Measurements from ENCODE around the gene MOK.
A peak's percentile ranks its signal among the peaks of the same experiment; 100 is the strongest.
"Not testable (repeated sequence)": the region's sequence is repeated elsewhere in the genome, so short reads cannot be mapped to it uniquely, and the experiment has no call there.

The MOK gene, protein sequence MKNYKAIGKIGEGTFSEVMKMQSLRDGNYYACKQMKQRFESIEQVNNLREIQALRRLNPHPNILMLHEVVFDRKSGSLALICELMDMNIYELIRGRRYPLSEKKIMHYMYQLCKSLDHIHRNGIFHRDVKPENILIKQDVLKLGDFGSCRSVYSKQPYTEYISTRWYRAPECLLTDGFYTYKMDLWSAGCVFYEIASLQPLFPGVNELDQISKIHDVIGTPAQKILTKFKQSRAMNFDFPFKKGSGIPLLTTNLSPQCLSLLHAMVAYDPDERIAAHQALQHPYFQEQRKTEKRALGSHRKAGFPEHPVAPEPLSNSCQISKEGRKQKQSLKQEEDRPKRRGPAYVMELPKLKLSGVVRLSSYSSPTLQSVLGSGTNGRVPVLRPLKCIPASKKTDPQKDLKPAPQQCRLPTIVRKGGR

GRCh38 chr14:102304611-102305506, at the start of gene MOK:
Gene MOK, minus strand, starts transcription at chr14:102305164. Its CDS starts 196 bp downstream, at chr14:102304968.
- peak; percentile 97 for DNase-seq

- DNase-seq: no peak
These were observed 48.2 kb upstream of the MOK start for GRCh38 chr14:102353126-102353619.

DNA sequence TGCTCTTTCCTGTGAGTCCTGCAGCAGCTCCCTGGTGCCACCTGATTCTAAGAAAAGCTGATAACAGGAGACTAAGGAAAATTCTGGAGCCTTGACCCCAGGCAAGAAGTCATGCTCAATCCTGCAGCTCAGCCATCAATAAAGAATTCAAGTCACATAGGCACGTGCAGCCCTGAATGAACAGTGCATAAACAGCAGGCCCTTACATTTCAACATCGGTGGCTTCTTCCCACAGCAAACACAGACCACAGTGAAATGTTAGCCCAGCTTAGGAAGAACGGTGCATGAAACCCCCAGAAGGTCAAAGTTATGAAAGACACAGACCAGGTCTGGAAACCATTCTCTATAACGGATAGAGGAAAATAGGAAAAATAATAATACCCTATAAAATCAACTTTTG, 47.2 kb upstream of the MOK start:
- no peak for DNase-seq

- DNase-seq: not testable (repeated sequence)
These were observed 46.6 kb upstream of the MOK start for GRCh38 chr14:102351593-102351992.

DNA sequence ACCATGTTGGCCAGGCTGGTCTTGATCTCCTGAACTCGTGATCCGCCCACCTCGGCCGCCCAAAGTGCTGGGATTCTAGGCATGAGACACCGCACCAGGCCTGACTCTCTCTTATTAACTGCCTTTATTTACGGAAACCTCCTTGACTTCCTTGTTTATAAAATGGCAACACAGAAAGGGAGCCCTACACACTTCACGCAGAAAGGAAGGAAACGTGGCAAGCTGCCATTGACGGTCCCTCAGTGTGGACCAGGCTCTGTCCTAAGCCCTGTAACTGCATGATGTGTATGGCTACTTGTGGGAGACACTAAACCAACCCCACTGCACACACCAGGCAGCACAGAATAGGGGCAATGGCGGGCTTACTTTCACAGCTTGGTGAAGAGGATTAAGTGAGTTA, 46.1 kb upstream of the MOK start:
- DNase-seq: no peak

DNA sequence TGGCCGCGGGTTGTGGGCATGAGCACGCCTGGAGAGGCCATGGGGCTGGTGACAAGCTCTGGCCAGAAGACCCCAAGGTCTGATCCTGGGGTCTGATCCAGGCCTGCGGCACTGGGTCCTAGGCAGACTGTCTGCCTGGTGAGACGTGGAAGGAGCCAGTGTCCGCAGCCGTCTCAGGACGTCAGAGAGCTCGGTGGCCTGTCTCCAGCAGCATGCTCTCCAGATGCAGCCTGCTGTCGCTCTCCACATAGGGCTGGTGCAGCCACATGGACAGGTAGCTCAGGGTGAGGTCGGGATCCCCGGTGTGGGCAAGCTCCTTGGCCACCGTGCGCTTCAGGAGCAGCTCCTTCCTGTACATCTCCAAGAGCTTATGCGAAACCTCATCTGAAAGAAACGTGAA, 43.4 kb upstream of the MOK start:
- DNase-seq: no peak

DNA sequence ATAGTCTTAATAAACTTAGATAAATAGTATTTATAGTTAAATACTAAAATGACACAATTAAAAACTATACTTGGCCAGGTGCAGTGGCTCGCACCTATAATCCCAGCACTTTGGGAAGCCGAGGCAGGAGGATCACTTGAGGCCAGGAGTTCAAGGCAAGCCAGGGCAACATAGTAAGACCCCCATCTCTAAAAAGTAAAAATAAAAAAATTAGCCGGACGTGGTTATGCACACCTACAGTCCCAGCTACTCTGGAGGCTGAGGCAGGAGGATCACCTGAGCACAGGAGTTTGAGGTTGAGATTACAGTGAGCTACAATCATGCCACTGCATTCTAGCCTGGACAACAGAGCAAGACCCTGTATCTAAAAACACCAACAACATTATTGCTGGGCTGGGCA, 41.7 kb upstream of the MOK start:
- no peak for DNase-seq

GRCh38 chr14:102345232-102345631, 40.3 kb upstream of the MOK start:
- no peak for DNase-seq

DNA sequence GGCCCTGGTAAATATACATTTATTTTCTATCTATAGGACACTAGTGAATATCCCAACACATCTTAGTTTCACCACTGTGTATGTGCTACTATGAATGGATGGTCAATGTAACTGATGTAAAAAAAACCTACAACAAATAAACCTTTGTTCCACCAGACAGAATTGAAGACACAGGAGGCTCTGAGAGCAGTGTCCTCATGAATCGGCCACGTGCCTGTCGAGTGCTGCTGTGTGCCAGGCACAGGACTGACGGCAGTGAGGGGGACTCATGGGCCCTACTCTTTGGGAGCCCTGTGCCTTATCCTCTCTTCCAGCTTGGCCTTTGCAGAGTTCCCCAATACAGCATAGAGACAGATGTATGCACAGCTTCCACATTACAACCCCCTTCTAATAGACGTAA, 39.5 kb upstream of the MOK start:
- DNase-seq: no peak

DNA sequence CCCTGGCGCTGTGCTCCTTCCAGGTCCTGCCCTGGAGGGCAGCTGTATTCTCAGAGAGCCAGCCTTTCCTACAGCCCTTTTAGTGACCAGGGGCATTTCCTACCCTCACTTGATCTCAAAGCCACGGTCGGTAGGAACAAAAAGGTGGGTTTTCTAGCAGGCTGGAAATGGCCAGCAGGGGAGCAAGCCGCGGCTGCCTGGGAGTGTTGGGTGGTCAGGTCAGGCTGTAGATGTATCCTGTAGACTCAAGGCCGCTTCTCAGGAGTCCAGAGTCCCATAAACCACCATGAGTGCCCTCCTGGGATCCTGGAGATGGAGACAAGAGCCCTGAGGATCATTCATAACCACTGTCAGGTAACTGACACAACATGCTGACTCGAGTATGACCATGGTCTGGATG, 39.1 kb upstream of the MOK start:
- DNase-seq: no peak

DNA sequence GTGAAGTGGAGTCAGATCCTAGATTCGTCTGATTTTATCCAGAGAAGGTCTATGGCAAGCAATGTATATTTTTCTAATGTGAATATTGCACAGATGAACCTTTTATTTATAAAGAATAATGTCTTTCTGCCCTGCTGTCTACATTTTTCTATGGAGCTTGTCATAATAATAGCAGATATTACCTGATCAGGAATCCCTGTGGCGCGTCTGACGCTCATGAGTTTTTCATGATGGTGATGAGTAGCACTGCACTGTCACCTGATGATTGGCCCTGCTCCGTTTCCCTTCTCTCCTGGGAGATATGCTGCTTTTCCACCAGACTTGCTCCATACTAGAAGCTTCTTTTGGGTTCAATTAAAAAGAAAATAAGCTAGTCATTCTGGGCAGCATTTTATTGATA, 37.3 kb upstream of the MOK start:
- no peak for DNase-seq

DNA sequence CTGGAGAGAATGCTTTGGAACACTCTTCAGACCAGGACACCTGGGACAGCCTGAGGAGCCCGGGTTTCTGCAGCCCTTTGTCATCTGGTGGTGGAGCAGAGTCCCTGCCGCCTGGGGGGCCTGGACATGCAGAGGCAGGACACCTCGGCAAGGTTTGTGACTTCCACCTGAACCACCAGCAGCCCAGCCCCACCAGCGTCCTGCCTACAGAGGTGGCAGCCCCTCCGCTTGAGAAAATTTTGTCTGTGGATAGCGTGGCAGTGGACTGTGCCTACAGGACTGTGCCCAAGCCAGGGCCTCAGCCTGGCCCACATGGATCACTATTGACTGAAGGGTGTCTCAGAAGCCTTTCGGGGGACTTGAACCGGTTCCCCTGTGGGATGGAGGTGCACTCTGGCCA, 36.6 kb upstream of the MOK start:
- DNase-seq: no peak

- DNase-seq: no peak
These were observed 33.8 kb upstream of the MOK start for GRCh38 chr14:102338724-102339123.

- DNase-seq: no peak
These were observed 30.2 kb upstream of the MOK start for GRCh38 chr14:102335163-102335562.

GRCh38 chr14:102333795-102334705, 29.1 kb upstream of the MOK start:
- DNase-seq: no peak

GRCh38 chr14:102333390-102333789, 28.4 kb upstream of the MOK start:
- DNase-seq: no peak

DNA sequence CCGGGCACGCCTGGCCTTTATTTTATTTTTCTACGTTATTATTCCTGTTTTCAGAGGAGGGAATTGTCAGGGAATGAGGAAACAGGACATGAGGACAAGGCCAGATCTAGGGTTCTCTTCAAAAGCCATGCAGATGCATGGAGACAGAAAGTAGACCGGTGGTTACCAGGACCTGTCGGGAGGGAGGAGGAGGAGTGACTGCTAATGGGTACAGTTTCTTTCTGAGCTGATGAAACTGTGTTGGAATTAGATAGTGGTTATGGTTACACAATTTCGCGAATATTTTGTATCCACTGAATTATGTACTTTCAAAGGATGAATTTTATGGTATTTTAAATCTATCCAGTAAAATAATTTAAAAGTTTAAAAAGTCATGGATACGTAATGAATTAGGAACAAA, 25.8 kb upstream of the MOK start:
- no peak for DNase-seq

DNA sequence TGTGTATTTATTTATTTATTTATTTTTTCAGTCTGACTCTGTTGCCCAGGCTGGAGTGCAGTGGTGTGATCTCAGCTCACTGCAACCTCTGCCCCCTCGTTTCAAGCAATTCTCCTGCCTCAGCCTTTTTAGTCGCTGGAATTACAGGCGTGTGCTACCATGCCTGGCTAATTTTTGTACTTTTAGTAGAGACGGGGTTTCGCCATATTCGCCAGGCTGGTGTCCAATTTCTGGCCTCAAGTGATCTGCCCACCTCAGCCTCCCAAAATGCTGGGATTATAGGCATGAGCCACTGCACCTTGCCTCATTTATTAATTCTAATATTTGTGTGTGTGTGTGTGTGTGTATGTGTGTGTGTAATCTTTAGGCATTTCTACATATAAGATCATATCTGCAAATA, 24.4 kb upstream of the MOK start:
- not testable (repeated sequence) for DNase-seq

DNA sequence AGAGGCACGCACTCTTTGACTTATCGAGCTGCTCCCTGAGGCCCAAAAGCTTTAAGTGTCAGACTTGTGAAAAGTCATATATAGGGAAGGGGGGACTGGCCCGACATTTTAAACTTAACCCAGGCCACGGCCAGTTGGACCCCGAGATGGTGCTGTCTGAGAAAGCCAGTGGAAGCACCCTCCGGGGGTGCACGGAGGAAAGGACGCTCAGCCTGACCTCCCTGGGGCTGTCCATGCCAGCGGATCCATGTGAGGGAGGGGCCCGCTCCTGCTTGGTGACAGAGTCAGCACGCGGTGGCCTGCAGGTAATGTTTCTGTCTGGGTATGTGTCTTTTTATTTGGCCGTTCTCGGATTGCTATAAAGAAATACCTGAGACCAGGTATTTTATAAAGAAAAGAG, 21.6 kb upstream of the MOK start:
- no peak for DNase-seq

- no peak for DNase-seq
These were observed 20.9 kb upstream of the MOK start for GRCh38 chr14:102325791-102326345.

GRCh38 chr14:102323102-102323501, 18.1 kb upstream of the MOK start:
- DNase-seq: peak; percentile 75

Data from EL (cell line).